Fibroblast of mammary gland (primary cell): ENCODE data around the gene PLEKHH2.
"Not testable (repeated sequence)": the region's sequence is repeated elsewhere in the genome, so short reads cannot be mapped to it uniquely, and the experiment has no call there.

Experiments
- DNase-seq: peaks from one replicate; pipeline ENCODE4 v3.0.0-alpha.2; 2010; ENCODE audit warnings: low read depth
- H3K4me3 ChIP-seq: 2 replicates; pipeline ENCODE4 v1.5.1; 2011; ENCODE audit warnings: low read depth, mild to moderate bottlenecking, low read length, moderate library complexity; ENCODE audit not compliant: control insufficient read depth
- CTCF ChIP-seq: conservative IDR thresholded peaks from 2 replicates; pipeline ENCODE4 v1.5.1; 2011; ENCODE audit warnings: low read depth, low read length, inconsistent platforms; ENCODE audit not compliant: control insufficient read depth, insufficient read depth

The PLEKHH2 gene

GRCh38 chr2:43715300-43716098, 78.4 kb downstream of the PLEKHH2 start:
- H3K4me3 ChIP-seq: no peak overlapping the region
- peak; percentile 32 for DNase-seq
- TF ChIP-seq CTCF: no peak

DNA sequence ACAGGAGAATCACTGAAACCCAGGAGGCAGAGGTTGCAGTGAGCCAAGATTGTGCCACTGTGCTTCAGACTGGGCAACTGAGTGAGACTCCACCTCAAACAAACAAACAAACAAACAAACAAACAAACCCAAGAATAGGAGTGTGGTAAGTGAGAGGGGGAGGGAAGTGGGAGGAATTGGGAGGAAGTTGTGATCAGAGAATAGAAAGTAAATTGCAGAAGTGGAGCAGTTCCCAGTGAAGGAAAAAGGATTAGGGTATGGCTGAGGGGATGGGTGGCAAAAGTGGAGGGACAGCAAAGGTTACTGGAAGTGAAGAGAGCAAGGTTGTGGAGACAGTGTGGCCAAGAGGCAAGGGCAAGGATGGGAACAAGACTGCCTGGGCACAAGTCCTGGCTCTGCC, 80.3 kb downstream of the PLEKHH2 start:
- H3K4me3 ChIP-seq: no peak overlapping the region
- DNase-seq: no peak
- no peak for TF ChIP-seq CTCF

DNA sequence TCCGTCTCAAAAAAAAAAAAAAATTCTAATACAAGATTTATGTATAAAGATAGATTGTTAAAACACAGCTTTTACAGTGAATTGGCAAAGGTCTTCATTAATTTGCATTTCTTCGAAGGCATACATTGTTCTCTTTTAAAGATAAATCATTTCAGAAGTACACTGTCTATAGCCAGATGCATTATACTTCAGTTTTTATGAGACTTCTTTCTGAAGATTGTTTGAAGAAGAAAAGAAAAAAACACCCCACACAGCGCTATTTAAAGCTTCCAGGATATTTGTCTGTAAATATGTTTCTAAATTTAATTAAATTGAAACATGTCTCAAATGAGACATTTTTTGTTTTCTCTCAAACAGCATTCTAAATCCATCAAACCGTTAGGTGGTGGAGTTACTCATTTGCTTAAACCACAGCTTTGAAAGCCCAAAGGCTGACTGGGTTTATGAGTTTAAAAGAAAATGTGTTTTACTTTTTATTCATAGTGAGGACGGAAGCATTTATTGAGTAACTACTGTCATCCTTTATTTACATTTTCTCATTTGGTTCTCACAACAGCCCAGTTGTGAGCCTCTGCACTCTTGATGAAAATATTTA, 81.6 kb downstream of the PLEKHH2 start:
- DNase-seq: no peak
- no peak overlapping the region for H3K4me3 ChIP-seq
- TF ChIP-seq CTCF: no peak

GRCh38 chr2:43724728-43725526, 87.9 kb downstream of the PLEKHH2 start:
- DNase-seq: no peak
- no peak overlapping the region for H3K4me3 ChIP-seq

GRCh38 chr2:43725711-43726246, 88.7 kb downstream of the PLEKHH2 start:
- no peak overlapping the region for H3K4me3 ChIP-seq
- DNase-seq: no peak
- TF ChIP-seq CTCF: no peak

More at GRCh38 chr2:43724728-43725526, 87.9 kb downstream of the PLEKHH2 start:
- TF ChIP-seq CTCF: no peak

DNA sequence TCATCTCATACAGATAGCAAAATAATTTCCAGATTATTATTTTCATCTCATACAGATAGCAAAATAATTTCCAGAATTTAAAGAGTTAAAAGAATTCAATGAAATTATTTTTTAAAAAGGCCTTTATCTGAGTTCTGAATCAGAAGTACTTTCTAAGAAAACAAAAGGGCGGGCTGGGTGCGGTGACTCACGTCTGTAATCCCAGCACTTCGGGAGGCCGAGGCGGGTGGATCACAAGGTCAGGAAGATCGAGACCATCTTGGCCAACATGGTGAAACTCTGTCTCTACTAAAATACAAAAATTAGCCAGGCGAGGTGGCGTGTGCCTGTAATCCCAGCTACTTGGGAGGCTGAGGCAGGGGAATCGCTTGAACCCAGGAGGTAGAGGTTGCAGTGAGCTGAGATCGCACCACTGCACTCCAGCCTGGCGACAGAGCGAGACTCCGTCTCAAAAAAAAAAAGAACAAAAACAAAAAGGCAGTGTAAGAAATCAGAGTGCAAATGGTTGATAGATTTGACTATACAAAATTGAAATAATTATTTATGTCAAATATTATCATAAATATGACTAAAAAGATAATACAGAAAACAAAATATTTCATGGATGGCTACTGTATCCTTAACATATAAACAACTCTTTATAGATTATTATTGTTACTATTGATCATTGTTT, 90.0 kb downstream of the PLEKHH2 start:
- not testable (repeated sequence) for H3K4me3 ChIP-seq
- peak; percentile 51 for DNase-seq
